ENCODE data around the gene ARHGAP1. TPM values are rescaled to one million over a fixed set of nuclear protein-coding genes. Genes with fewer than 3 reads are reported as not detected.

ARHGAP1 gene
- total and polyA plus RNA-seq, 2 of the 13 experiments (the other 11 are each of a cell fraction or from before 2014, with no cell fraction given) = 18.6 to 30.3 TPM

DNA sequence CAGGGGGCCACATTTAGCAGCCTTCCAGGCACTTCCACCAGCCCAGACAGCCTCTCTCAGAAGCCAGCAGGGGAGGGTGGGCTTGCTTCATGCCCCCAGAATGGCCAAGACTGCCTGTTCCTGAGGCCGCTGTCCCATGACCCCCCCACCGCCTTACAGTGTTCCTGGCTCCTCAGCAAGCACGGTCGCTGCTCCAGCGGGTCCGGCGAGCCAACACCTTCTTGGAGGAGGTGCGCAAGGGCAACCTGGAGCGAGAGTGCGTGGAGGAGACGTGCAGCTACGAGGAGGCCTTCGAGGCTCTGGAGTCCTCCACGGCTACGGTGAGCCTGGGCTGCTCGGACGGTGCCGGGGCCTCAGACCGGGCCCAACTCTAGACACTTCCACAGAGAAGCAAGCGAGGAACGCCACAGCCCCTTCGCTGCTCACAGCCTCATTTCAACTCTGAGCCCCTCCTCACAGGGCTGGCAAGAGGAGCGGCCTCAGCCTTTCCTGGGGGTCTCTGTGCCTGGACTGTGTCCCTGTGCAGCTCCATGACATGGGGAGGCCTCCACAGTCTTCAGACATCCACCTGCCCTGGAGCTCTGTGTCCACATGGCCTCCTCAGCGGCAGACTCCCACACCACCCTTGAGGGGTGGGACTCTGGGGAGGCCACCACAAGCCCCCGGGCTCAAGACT is 19.3 kb upstream of the ARHGAP1 start (continued):
- no peak for TF ChIP-seq ZNF121 (CRISPR knock-in tag; IDR thresholded peaks at IDR 0.05)
- peak; percentile 79 for TF ChIP-seq SNAI1 (CRISPR knock-in tag; IDR thresholded peaks at IDR 0.05; ENCODE audit: borderline replicate concordance)
- TF ChIP-seq SIN3A (IDR thresholded peaks at IDR 0.05; ENCODE audit: borderline replicate concordance, low read depth, low read length) = no peak; the same call in 1 of the 2 replicates
- TF ChIP-seq HMGA1 (CRISPR knock-in tag; conservative IDR thresholded peaks at IDR 0.05) = no peak
- TF ChIP-seq MBD4 (IDR thresholded peaks at IDR 0.05; ENCODE audit: borderline replicate concordance, low read length) = no peak
- no peak for TF ChIP-seq NR2F1 (CRISPR knock-in tag; IDR thresholded peaks at IDR 0.05)
- TF ChIP-seq NR2F6 (IDR thresholded peaks at IDR 0.05) = no peak
- TF ChIP-seq NR2F6 (CRISPR knock-in tag; IDR thresholded peaks at IDR 0.05) = no peak
- TF ChIP-seq, protein P1, sequence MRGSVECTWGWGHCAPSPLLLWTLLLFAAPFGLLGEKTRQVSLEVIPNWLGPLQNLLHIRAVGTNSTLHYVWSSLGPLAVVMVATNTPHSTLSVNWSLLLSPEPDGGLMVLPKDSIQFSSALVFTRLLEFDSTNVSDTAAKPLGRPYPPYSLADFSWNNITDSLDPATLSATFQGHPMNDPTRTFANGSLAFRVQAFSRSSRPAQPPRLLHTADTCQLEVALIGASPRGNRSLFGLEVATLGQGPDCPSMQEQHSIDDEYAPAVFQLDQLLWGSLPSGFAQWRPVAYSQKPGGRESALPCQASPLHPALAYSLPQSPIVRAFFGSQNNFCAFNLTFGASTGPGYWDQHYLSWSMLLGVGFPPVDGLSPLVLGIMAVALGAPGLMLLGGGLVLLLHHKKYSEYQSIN (CRISPR knock-in tag; IDR thresholded peaks at IDR 0.05; ENCODE audit: borderline replicate concordance) = no peak
- no peak for TF ChIP-seq MXD4 (CRISPR knock-in tag; IDR thresholded peaks at IDR 0.05)
- peak; percentile 76; the same call in 1 of the 2 replicates for TF ChIP-seq NRL (CRISPR knock-in tag; IDR thresholded peaks at IDR 0.05; ENCODE audit: borderline replicate concordance)
- TF ChIP-seq MYPOP (CRISPR knock-in tag; IDR thresholded peaks at IDR 0.05) = no peak
- no peak for TF ChIP-seq CENPT (CRISPR knock-in tag; IDR thresholded peaks at IDR 0.05; ENCODE audit: low read depth)
- TF ChIP-seq ARNT (IDR thresholded peaks at IDR 0.05) = no peak
- TF ChIP-seq FOXK1 (CRISPR knock-in tag; IDR thresholded peaks at IDR 0.05; ENCODE audit: borderline replicate concordance, low read depth) = no peak
- TF ChIP-seq, protein P2, sequence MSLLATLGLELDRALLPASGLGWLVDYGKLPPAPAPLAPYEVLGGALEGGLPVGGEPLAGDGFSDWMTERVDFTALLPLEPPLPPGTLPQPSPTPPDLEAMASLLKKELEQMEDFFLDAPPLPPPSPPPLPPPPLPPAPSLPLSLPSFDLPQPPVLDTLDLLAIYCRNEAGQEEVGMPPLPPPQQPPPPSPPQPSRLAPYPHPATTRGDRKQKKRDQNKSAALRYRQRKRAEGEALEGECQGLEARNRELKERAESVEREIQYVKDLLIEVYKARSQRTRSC (CRISPR knock-in tag; IDR thresholded peaks at IDR 0.05; ENCODE audit: low read depth) = no peak
- TF ChIP-seq SRSF4 (IDR thresholded peaks at IDR 0.05; ENCODE audit: low read depth, low read length, poor library complexity, severe bottlenecking) = no peak
- TF ChIP-seq ZNF891 (CRISPR knock-in tag; IDR thresholded peaks at IDR 0.05) = no peak; the same call in 1 of the 2 replicates
- no peak for TF ChIP-seq ZNF230 (CRISPR knock-in tag; IDR thresholded peaks at IDR 0.05)
- TF ChIP-seq, protein P3, sequence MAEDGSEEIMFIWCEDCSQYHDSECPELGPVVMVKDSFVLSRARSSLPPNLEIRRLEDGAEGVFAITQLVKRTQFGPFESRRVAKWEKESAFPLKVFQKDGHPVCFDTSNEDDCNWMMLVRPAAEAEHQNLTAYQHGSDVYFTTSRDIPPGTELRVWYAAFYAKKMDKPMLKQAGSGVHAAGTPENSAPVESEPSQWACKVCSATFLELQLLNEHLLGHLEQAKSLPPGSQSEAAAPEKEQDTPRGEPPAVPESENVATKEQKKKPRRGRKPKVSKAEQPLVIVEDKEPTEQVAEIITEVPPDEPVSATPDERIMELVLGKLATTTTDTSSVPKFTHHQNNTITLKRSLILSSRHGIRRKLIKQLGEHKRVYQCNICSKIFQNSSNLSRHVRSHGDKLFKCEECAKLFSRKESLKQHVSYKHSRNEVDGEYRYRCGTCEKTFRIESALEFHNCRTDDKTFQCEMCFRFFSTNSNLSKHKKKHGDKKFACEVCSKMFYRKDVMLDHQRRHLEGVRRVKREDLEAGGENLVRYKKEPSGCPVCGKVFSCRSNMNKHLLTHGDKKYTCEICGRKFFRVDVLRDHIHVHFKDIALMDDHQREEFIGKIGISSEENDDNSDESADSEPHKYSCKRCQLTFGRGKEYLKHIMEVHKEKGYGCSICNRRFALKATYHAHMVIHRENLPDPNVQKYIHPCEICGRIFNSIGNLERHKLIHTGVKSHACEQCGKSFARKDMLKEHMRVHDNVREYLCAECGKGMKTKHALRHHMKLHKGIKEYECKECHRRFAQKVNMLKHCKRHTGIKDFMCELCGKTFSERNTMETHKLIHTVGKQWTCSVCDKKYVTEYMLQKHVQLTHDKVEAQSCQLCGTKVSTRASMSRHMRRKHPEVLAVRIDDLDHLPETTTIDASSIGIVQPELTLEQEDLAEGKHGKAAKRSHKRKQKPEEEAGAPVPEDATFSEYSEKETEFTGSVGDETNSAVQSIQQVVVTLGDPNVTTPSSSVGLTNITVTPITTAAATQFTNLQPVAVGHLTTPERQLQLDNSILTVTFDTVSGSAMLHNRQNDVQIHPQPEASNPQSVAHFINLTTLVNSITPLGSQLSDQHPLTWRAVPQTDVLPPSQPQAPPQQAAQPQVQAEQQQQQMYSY (CRISPR knock-in tag; IDR thresholded peaks at IDR 0.05) = no peak
- TF ChIP-seq, protein P4, sequence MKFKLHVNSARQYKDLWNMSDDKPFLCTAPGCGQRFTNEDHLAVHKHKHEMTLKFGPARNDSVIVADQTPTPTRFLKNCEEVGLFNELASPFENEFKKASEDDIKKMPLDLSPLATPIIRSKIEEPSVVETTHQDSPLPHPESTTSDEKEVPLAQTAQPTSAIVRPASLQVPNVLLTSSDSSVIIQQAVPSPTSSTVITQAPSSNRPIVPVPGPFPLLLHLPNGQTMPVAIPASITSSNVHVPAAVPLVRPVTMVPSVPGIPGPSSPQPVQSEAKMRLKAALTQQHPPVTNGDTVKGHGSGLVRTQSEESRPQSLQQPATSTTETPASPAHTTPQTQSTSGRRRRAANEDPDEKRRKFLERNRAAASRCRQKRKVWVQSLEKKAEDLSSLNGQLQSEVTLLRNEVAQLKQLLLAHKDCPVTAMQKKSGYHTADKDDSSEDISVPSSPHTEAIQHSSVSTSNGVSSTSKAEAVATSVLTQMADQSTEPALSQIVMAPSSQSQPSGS (CRISPR knock-in tag; IDR thresholded peaks at IDR 0.05) = no peak
- TF ChIP-seq ZNF350 (CRISPR knock-in tag; IDR thresholded peaks at IDR 0.05; ENCODE audit: borderline replicate concordance, low read depth) = 0 out of 2 replicates have a peak, but pooled peaks have one; percentile 43

All from HepG2 (cell line).